Fibroblast of mammary gland (primary cell): ENCODE data around the gene AKR7A3.
A peak's percentile ranks its signal among the peaks of the same experiment; 100 is the strongest.
"Not testable (repeated sequence)": the region's sequence is repeated elsewhere in the genome, so short reads cannot be mapped to it uniquely, and the experiment has no call there.

Experiments used
- DNase-seq: peaks from one replicate; pipeline ENCODE4 v3.0.0-alpha.2; 2010; ENCODE audit warnings: low read depth
- H3K4me3 ChIP-seq: 2 replicates; pipeline ENCODE4 v1.5.1; 2011; ENCODE audit warnings: low read depth, mild to moderate bottlenecking, low read length, moderate library complexity; ENCODE audit not compliant: control insufficient read depth
- CTCF ChIP-seq: conservative IDR thresholded peaks from 2 replicates; pipeline ENCODE4 v1.5.1; 2011; ENCODE audit warnings: low read depth, low read length, inconsistent platforms; ENCODE audit not compliant: control insufficient read depth, insufficient read depth

Gene AKR7A3

GRCh38 chr1:19260211-19261138 lies 28.1 kb downstream of the AKR7A3 start:
- no peak for TF ChIP-seq CTCF
- DNase-seq: peak; percentile 93
- H3K4me3 ChIP-seq: no peak overlapping the region

GRCh38 chr1:19258353-19258752 lies 30.2 kb downstream of the AKR7A3 start:
- DNase-seq: no peak
- TF ChIP-seq CTCF: no peak
- H3K4me3 ChIP-seq: no peak overlapping the region

GRCh38 chr1:19257178-19257914 lies 31.2 kb downstream of the AKR7A3 start:
- peak; percentile 76 for DNase-seq
- no peak for TF ChIP-seq CTCF
- H3K4me3 ChIP-seq: no peak overlapping the region

GRCh38 chr1:19256301-19256700 lies 32.3 kb downstream of the AKR7A3 start:
- not testable (repeated sequence) for H3K4me3 ChIP-seq, DNase-seq

- TF ChIP-seq CTCF: no peak
- DNase-seq: no peak
- H3K4me3 ChIP-seq: no peak overlapping the region
These were observed 33.3 kb downstream of the AKR7A3 start for GRCh38 chr1:19255288-19255687.

GRCh38 chr1:19254416-19254815 lies 34.2 kb downstream of the AKR7A3 start:
- TF ChIP-seq CTCF: no peak
- no peak overlapping the region for H3K4me3 ChIP-seq

More at GRCh38 chr1:19254416-19254815, 34.2 kb downstream of the AKR7A3 start:
- DNase-seq: no peak
